Tibial artery (tissue), 4 donors: ENCODE measurements around the gene OR2AK2.

Source experiments
- DNase-seq, 2 donors: peaks; one replicate each; pipeline ENCODE4 v3.0.0-alpha.2; 2019
- H3K27ac ChIP-seq, 2 donors: fragments of 200-600 bp; sonication (generic) in 1 of 2; 1 replicate in 1 of 2; 2 replicates in 1 of 2; pipeline ENCODE4 v1.5.1; 2018 to 2019; ENCODE audit warnings: mild to moderate bottlenecking in 1 of 2
- H3K27me3 ChIP-seq, 2 donors: fragments of 200-600 bp; sonication (generic) in 1 of 2; one replicate each; pipeline versions ENCODE4 v1.5.1 to v1.6.0; 2016 to 2019
- H3K36me3 ChIP-seq, 3 donors: fragments of 200-600 bp; sonication (generic) in 2 of 3; one replicate each; pipeline ENCODE4 v1.5.1; 2016 to 2019; ENCODE audit warnings: mild to moderate bottlenecking in 2 of 3
- H3K4me1 ChIP-seq, 4 donors: fragments of 200-600 bp; sonication (generic) in 2 of 4; 1 replicate in 3 of 4; 2 replicates in 1 of 4; pipeline ENCODE4 v1.5.1; 2016 to 2019
- H3K4me3 ChIP-seq, 2 donors: fragments of 200-600 bp; sonication (generic) in 1 of 2; 1 replicate in 1 of 2; 2 replicates in 1 of 2; pipeline ENCODE4 v1.5.1; 2018 to 2019; ENCODE audit warnings: mild to moderate bottlenecking in 2 of 2
- H3K9me3 ChIP-seq, 3 donors: fragments of 200-600 bp; sonication (generic) in 1 of 3; one replicate each; pipeline ENCODE4 v1.5.1; 2016 to 2019
- CTCF ChIP-seq, 2 experiments: fragments of 200-600 bp in 1 of 2; fragments of 450-650 bp in 1 of 2; IDR thresholded peaks; one replicate each; pipeline ENCODE4 v1.5.1; 2017 to 2019; ENCODE audit warnings: antibody characterized with exemption in 2 of 2, mild to moderate bottlenecking in 1 of 2, moderate library complexity in 1 of 2
- intact Hi-C: fragments of 100-400 bp; cut with DNase I; formaldehyde crosslinking; loops from one replicate; pipeline ENCODE4 v1.15.0; 2023; ENCODE audit warnings: low total_unique reads

The OR2AK2 gene

GRCh38 chr1:247961791-247962190, 3.2 kb upstream of the OR2AK2 start:
- Histone ChIP-seq H3K27me3 (no peaks in the 10 kb centered on the region), H3K4me1 (no peaks in the 10 kb centered on the region), H3K36me3 (no peaks in the 10 kb centered on the region), H3K4me3 (no peak overlapping the region), H3K9me3 (no peaks in the 10 kb centered on the region), H3K27ac (no peak overlapping the region)
- intact Hi-C loops, result no loop called here
- TF ChIP-seq CTCF (IDR thresholded peaks at IDR 0.05), result no peak
- no peak for DNase-seq

GRCh38 chr1:247962911-247963588, 2.0 kb upstream of the OR2AK2 start:
- no peak for DNase-seq

GRCh38 chr1:247966532-247967204, 1.6 kb downstream of the OR2AK2 start:
- TF ChIP-seq CTCF (IDR thresholded peaks at IDR 0.05), result no peak
- intact Hi-C loops, result no loop called here
- Histone ChIP-seq H3K4me3 (no peak overlapping the region), H3K9me3 (no peaks in the 10 kb centered on the region), H3K36me3 (no peaks in the 10 kb centered on the region), H3K27ac (no peak overlapping the region), H3K4me1 (no peaks in the 10 kb centered on the region), H3K27me3 (no peaks in the 10 kb centered on the region)
- no peak for DNase-seq

More at GRCh38 chr1:247962911-247963588, 2.0 kb upstream of the OR2AK2 start:
- H3K4me3 ChIP-seq, result no peak overlapping the region
- H3K27ac ChIP-seq, result no peak overlapping the region
- no peaks in the 10 kb centered on the region for H3K27me3 ChIP-seq
- no peaks in the 10 kb centered on the region for H3K9me3 ChIP-seq
- H3K36me3 ChIP-seq, result no peaks in the 10 kb centered on the region
- intact Hi-C loops, result no loop called here
- no peaks in the 10 kb centered on the region for H3K4me1 ChIP-seq
- TF ChIP-seq CTCF (IDR thresholded peaks at IDR 0.05), result no peak

- intact Hi-C loops, result no loop called here
Measured at GRCh38 chr1:247992986-247993385, 28.0 kb downstream of the OR2AK2 start.

GRCh38 chr1:247998811-247999210, 33.8 kb downstream of the OR2AK2 start:
- Histone ChIP-seq H3K9me3 (no peaks in the 10 kb centered on the region), H3K27ac (no peak overlapping the region), H3K27me3 (no peaks in the 10 kb centered on the region), H3K36me3 (no peaks in the 10 kb centered on the region), H3K4me3 (no peak overlapping the region), H3K4me1 (no peaks in the 10 kb centered on the region)
- TF ChIP-seq CTCF (IDR thresholded peaks at IDR 0.05), result no peak
- intact Hi-C loops, result no loop called here
- no peak for DNase-seq

More at GRCh38 chr1:247992986-247993385, 28.0 kb downstream of the OR2AK2 start:
- H3K36me3 ChIP-seq, result no peaks in the 10 kb centered on the region
- no peak for TF ChIP-seq CTCF (IDR thresholded peaks at IDR 0.05)
- DNase-seq, result no peak
- no peaks in the 10 kb centered on the region for H3K4me1 ChIP-seq
- H3K9me3 ChIP-seq, result no peaks in the 10 kb centered on the region
- H3K27me3 ChIP-seq, result no peaks in the 10 kb centered on the region
- H3K4me3 ChIP-seq, result no peak overlapping the region
- no peak overlapping the region for H3K27ac ChIP-seq
